Activated naive CD4-positive, alpha-beta T cell treated with anti-CD3 and anti-CD28 coated beads, Interleukin-2, amount 50 U/mL, for 24 hours (primary cell): ENCODE measurements around the gene ATF7IP2.

Source experiments
- H3K27ac Mint-ChIP-seq: one replicate; pipeline ENCODE4 v1.8.0; 2021; ENCODE audit warnings: mild to moderate bottlenecking, mixed read lengths
- H3K27me3 Mint-ChIP-seq: one replicate; pipeline ENCODE4 v1.8.0; 2021; ENCODE audit warnings: mixed read lengths
- H3K36me3 Mint-ChIP-seq: one replicate; pipeline ENCODE4 v1.8.0; 2021; ENCODE audit warnings: mixed read lengths
- H3K4me1 Mint-ChIP-seq: one replicate; pipeline ENCODE4 v1.8.0; 2021; ENCODE audit warnings: mixed read lengths
- H3K4me3 Mint-ChIP-seq: one replicate; pipeline ENCODE4 v1.8.0; 2021; ENCODE audit warnings: mild to moderate bottlenecking, mixed read lengths
- H3K9me3 Mint-ChIP-seq: one replicate; pipeline ENCODE4 v1.8.0; 2021; ENCODE audit warnings: mixed read lengths

The ATF7IP2 gene

GRCh38 chr16:10529895-10530669 lies 144.2 kb downstream of the ATF7IP2 start:
- Mint-ChIP-seq H3K4me3 (no peak overlapping the region), H3K9me3 (no peaks in the 10 kb centered on the region), H3K27ac (no peak overlapping the region), H3K27me3 (no peaks in the 10 kb centered on the region), H3K4me1 (no peaks in the 10 kb centered on the region), H3K36me3 (no peaks in the 10 kb centered on the region)

GRCh38 chr16:10530685-10531084 lies 144.8 kb downstream of the ATF7IP2 start:
- no peaks in the 10 kb centered on the region for H3K9me3 Mint-ChIP-seq
- H3K4me1 Mint-ChIP-seq: no peaks in the 10 kb centered on the region

DNA sequence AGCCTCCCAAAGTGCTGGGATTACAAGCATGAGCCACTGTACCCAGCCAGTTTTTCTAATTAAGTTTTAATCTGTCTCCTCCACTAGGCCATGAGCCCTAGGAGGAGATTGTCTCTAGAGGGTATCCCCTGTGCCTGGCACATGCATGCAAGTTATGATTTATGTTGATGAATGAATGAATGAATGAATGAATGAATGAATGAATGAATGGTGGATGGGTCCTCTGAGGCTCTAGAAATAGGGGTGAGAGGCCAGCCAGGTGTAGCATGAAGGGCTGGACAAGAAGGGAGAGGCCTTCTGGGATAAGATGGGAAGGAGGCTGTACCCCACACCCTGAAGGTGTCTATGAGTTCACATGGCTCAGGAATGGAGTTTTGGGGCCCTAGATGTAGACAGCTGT lies 145.7 kb downstream of the ATF7IP2 start:
- no peaks in the 10 kb centered on the region for H3K9me3 Mint-ChIP-seq
- no peak overlapping the region for H3K4me3 Mint-ChIP-seq
- no peaks in the 10 kb centered on the region for H3K27me3 Mint-ChIP-seq
- H3K36me3 Mint-ChIP-seq: no peaks in the 10 kb centered on the region
- no peak overlapping the region for H3K27ac Mint-ChIP-seq
- H3K4me1 Mint-ChIP-seq: no peaks in the 10 kb centered on the region

More at GRCh38 chr16:10530685-10531084, 144.8 kb downstream of the ATF7IP2 start:
- Mint-ChIP-seq H3K27me3 (no peaks in the 10 kb centered on the region), H3K36me3 (no peaks in the 10 kb centered on the region), H3K27ac (no peak overlapping the region), H3K4me3 (no peak overlapping the region)
